ENCODE data around the gene SLC24A4.
"Not testable (repeated sequence)": the region's sequence is repeated elsewhere in the genome, so short reads cannot be mapped to it uniquely, and the experiment has no call there.

SLC24A4 gene

DNA sequence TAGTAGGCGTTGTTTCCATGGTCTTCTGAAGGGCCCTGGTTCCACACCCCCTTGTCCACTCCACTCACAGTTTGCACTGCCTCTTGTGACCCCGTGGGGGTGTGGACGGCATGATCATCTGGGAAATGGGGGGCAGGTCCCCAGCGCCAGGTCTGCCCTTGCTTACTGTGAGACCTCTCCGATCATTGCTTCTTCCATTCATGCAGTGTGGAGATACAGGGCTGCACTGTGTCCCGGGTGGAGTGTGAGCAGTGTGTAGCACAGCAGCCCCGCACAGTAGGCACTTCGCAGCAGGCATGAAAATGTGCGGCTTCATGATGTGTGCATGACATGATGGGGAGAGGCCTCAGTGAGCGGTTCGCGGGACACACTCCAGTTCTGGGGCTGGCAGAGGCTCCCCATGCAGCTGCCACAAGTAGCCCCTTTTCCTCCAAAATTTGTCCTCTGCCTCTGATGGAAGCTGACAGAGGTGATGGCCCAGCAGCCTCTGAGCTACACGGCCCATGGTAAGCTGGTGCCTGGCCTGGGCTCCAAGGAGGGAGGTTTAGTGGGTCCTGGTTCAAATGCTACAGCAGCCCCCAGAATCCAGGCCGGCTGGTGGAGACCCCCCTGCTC is 205.6 kb downstream of the SLC24A4 start:
- no peak for DNase-seq

GRCh38 chr14:92529903-92530302 is 206.9 kb downstream of the SLC24A4 start:
- no peak for DNase-seq

GRCh38 chr14:92531106-92531873 is 208.3 kb downstream of the SLC24A4 start:
- peak; percentile 45 to 53 for DNase-seq

- no peak for DNase-seq
These were observed 209.7 kb downstream of the SLC24A4 start for GRCh38 chr14:92532490-92533163.

GRCh38 chr14:92534932-92535643 is 212.1 kb downstream of the SLC24A4 start:
- DNase-seq, result peak in 1 of 2 donors; percentile 19

DNA sequence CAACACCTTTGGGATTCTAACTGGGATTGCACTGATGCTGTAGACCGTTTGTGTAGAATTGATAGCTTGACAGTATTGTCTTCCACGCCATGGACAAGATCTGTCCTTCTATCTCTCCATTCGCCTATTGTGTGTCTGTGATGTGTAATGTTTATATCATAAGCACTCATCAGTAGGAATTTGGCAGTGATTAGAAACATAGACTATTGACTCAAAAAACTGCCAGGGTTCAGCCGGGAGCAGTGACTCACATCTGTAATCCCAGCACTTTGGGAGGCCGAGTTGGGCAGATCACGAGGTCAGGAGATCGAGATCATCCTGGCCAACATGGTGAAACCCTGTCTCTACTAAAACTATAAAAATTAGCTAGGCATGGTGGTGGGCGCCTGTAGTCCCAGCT is 213.3 kb downstream of the SLC24A4 start:
- not testable (repeated sequence) for DNase-seq

- DNase-seq, result no peak
These were observed 215.5 kb downstream of the SLC24A4 start for GRCh38 chr14:92538412-92538985.

GRCh38 chr14:92539419-92539818 is 216.5 kb downstream of the SLC24A4 start:
- DNase-seq, result no peak

DNA sequence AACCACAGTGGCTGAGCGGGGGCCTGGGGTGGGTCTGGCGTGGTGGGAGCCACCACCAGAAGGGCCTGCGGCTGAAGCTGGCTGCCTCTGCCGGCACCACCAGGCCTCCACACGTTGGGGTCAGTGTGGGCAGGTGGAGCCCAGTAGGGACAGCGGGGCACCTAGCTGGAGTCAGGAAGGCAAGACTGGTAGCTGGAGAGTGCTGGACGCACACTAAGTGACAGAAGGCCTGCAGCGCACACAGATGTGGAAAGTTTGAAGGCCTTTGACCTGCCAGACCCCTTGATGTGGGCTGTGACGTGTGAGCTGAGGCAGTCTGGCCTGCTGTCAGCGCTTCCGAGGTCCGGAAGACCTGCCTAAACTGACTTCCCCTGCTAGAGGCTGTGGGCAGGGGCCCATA is 216.9 kb downstream of the SLC24A4 start:
- DNase-seq, result no peak

- DNase-seq, result no peak
These were observed 217.6 kb downstream of the SLC24A4 start for GRCh38 chr14:92540472-92541048.

DNA sequence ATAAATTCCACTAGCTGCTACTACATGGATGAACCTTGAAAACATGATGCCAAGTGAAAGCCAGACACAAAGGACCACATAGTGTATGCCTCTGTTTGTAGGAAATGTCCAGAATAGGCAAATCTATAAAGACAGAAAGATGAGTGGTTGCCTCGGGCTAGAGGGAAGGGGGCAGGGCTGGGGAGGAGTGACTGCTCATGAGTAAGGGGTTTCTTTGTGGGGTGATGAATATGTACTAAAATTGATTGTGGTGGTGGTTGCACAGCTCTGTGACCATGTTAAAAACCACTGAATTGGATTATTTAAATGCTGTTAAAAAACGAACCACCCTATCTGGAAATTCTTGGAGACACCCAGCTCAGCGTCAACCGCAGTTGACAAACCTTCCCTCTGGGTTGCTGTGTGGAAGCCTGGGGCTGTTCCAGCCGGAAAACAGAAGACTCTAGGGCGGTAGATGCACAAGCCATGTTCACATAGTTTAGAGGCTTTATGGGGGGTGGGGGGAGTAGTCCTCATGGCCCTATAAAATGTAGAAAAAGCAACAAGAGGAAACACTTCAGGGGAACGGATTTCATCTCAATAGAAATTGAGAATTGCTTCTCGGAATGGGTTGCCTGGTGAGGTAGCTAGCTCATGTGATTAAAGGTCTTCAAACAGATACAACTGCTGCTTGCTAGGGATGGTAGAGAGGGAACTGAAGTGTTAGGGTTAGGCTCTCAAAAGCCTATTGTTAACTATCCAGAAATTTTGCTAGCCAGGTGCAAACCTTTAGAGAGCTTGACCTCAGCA is 220.0 kb downstream of the SLC24A4 start:
- DNase-seq, result no peak

DNA sequence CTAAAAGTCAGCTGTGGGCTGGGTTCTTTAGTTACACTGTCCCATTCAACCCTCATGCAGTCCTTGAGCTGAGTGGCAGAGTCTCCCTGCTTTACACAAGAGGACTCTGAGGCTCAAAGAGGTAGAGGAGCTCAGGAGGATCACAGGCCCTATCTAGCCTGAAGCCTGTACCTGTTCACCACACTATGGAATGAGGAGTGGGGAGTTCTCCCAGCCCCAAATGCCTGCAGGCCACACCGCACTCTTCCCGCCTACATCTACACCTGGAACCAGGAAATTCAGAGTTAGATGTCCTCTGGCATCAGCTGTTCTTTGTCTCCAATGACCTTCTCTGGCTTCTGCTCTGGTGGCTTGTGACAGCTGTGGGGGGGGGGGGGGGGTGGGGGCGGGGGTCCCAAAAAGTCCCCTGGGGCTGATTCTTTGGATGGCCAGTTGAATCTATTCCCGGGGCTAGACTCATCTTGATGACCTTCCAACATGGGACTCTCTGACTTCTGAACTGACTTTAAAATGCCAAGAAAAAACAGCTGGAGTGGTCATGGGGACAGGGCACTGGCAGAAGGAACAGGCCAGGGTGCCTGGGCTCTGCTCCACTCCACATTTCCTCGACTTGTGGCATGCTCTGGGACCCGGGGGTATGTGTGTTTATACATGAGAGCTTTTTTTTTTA is 221.2 kb downstream of the SLC24A4 start:
- no peak for DNase-seq

DNA sequence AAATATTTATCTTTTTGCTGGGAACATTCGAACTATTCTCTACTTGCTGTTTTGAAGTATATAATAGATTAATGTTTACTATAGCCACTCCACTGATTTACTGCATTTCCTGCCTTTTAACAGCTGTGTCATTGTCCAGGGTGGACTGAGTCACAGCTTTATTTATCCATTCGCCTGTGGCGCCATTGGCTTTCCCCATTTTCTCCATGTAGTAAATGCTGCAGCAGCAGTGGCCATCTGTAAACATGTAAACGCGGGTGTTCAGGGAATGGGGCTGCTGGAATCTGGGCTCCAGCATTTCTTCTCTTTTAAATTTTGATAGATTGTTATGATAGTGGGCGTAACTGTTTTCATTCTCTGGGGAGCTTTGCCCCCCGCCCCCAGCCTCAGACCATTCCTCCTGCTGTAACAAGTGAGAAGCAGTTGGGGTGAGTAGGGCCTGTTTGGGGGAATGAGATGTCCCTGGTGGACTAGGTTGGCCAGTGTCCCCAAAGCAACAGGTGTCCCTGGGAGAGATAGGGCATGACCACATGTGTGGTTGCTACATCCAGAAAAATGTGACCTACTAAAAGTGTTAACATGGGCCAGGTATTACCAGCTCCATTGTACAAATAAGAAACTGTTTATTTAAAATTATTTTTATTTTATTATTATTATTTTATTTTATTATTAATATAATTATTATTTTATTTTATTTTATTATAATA is 223.5 kb downstream of the SLC24A4 start:
- DNase-seq, result no peak

DNA sequence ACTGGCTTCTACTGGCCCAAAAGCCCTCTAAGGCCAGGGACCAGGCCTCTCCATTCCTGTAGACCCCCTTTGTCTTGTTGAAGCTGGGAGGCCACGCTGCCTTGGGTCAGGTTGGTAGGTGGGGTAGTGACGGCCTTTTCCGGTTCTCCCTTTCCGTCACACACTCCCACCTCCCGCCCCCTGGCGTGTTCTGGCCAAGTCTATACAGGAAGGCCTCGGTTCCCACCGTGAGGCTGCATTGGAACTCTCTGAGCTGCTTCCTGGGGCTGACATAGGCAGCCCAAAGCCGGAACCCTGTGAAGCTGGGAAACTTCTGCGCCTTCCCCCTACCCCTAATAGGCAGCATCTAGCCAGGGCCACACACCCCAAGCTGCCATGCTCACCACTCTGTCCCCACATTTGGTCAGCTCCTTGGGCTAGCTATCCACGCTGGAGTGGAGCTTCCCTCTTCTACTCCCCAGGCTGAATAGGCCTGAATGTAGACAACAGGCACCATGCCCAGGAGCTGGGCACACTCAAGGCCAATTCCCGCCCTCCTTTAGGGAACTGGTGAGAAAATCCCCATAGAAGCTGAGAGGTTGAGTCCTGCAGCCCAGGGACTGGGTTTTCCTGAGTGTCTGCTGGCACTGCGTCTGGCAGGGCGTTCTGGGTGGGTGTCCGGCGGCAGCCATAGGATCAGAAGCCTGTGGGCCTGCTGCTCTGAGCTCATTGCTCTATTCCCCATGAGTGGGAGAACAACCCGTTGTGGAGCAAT is 226.3 kb downstream of the SLC24A4 start:
- no peak for DNase-seq

DNA sequence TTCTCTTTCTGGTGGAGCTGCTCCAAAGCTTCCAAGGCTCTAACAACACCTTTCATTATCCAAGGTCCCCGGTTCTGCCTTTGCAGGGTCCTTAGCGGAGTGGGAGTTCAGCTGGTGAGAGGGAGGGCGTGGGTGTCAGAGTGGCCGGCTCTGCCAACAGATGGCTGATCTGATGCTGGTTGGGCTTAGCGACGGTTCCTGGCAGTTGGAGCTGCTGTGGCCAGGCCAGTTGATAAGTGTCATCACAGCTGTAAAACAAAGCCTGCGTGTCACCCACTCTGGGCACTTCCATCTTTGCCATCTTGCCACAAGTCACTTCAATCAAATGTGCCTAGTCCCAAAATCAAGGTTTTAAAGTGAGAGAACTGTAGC is 226.9 kb downstream of the SLC24A4 start:
- no peak for DNase-seq

Measured in activated CD4-positive, alpha-beta T cell treated with anti-CD3 and anti-CD28 coated beads for 4 hours (primary cell).